Stomach (tissue), 9 donors: Measurements from ENCODE around the gene FOXO1. TPM values are rescaled to one million over a fixed set of nuclear protein-coding genes. Genes with fewer than 3 reads are reported as not detected.

Experiments used
- DNase-seq, 2 donors: peaks; one replicate each; pipeline versions ENCODE4 v3.0.0 to v3.0.0-alpha.2; 2013 to 2019
- H3K27ac ChIP-seq, 5 donors: fragments of 200-600 bp in 4 of 5; sonication (generic) in 4 of 5; one replicate each; pipeline ENCODE4 v1.5.1; 2013 to 2019; ENCODE audit warnings: mild to moderate bottlenecking in 1 of 5, moderate library complexity in 1 of 5
- H3K27me3 ChIP-seq, 3 donors: fragments of 200-600 bp; sonication (generic); one replicate each; pipeline ENCODE4 v1.5.1; 2017 to 2019; ENCODE audit warnings: mixed run types in 1 of 3
- H3K36me3 ChIP-seq, 4 donors: fragments of 200-600 bp; sonication (generic); 1 replicate in 3 of 4; 2 replicates in 1 of 4; pipeline ENCODE4 v1.5.1; 2016 to 2019
- H3K4me1 ChIP-seq, 4 donors: fragments of 200-600 bp; sonication (generic); one replicate each; pipeline ENCODE4 v1.5.1; 2016 to 2019
- H3K4me3 ChIP-seq, 4 donors: fragments of 200-600 bp; sonication (generic) in 3 of 4; one replicate each; pipeline ENCODE4 v1.5.1; 2016 to 2019; ENCODE audit warnings: mild to moderate bottlenecking in 1 of 4
- H3K9me3 ChIP-seq, 4 donors: fragments of 200-600 bp; sonication (generic); one replicate each; pipeline ENCODE4 v1.5.1; 2016 to 2019
- CTCF ChIP-seq, 7 experiments: fragments of 450-650 bp in 4 of 7; fragments of 200-600 bp in 3 of 7; sonication (generic) in 3 of 7; IDR thresholded peaks; one replicate each; pipeline ENCODE4 v1.5.1; 2016 to 2019; ENCODE audit warnings: antibody characterized with exemption in 7 of 7, control low read depth in 2 of 7, mild to moderate bottlenecking in 1 of 7
- EP300 ChIP-seq: sonication (generic); formaldehyde crosslinking; IDR thresholded peaks from one replicate; pipeline ENCODE4 v1.6.1; 2017; ENCODE audit warnings: antibody characterized with exemption
- POLR2A ChIP-seq, 4 donors: fragments of 450-650 bp; IDR thresholded peaks; one replicate each; pipeline ENCODE4 v1.6.1; 2016; ENCODE audit warnings: antibody characterized with exemption in 4 of 4, control low read depth in 2 of 4, mild to moderate bottlenecking in 1 of 4, moderate library complexity in 1 of 4
- POLR2AphosphoS5 ChIP-seq, 3 donors: sonication (generic); formaldehyde crosslinking; IDR thresholded peaks; one replicate each; pipeline ENCODE4 v1.6.1; 2016; ENCODE audit warnings: antibody characterized with exemption in 3 of 3
- WGBS, 5 donors: extraction: QIAGEN DNeasy Blood & Tissue Kit in 3 of 5; methylation state at CpG; one replicate each; pipeline versions ENCODE4 v1.1.5 to v1.1.7; 2013 to 2018; 5-methylcytosine and 5-hydroxymethylcytosine counted together
- intact Hi-C: fragments of 100-400 bp; cut with DNase I; formaldehyde crosslinking; loops from one replicate; pipeline ENCODE4 v1.15.1; 2023; ENCODE audit warnings: low total_unique reads
- polyA plus RNA-seq, 3 donors: library from polyadenylated mRNA; stranded (reverse); fragments of 200-250 nt; gene quantifications; one replicate each; pipeline ENCODE4 v1.2.3, GENCODE V29; 2013
- total RNA-seq, 5 donors: library from RNA; depleted of rRNA; stranded (reverse); fragments of >200 nt; gene quantifications; one replicate each; pipeline versions ENCODE4 v1.1.0 to v1.2.3, GENCODE V29; 2014 to 2016
- donor health status: healthy with polysubstance abuse.
- donor health status: Bipolar disorder and iron deficiency.
- donor health status: healthy.

The FOXO1 gene
- total and polyA plus RNA-seq, 8 donors, result 4.2 to 43.7 (median 19.6) TPM

GRCh38 chr13:40681341-40682146 lies 15.1 kb upstream of the FOXO1 start:
- Histone ChIP-seq H3K36me3 (no peaks in the 10 kb centered on the region), H3K4me1 (peaks cover 0 to 21% (median 6%) of the 10 kb centered on the region in 4 donors), H3K27me3 (no peaks in the 10 kb centered on the region), H3K9me3 (no peaks in the 10 kb centered on the region), H3K4me3 (no peak overlapping the region), H3K27ac (no peak overlapping the region)
- intact Hi-C loops, result loop anchor here (5.0 to 10.0 kb wide), 3 partner anchors 614 to 997 kb away; no protein-coding TSS in a partner anchor
- WGBS, 5 donors, result 29 to 43% (median 37%) methylated on average over 7 of the region's 7 CpGs
- peak in 1 of 2 donors; percentile 43 for DNase-seq
- TF ChIP-seq POLR2A (IDR thresholded peaks at IDR 0.05) (no peak), EP300 (no peak)

- H3K27ac ChIP-seq, result no peak overlapping the region
- WGBS, 5 donors, result 74 to 86% (median 81%) methylated on average over 7 of the region's 7 CpGs
- no peak for DNase-seq
- peaks cover 0 to 21% (median 6%) of the 10 kb centered on the region in 4 donors for H3K4me1 ChIP-seq
- intact Hi-C loops, result loop anchor here (5.0 to 10.0 kb wide), 3 partner anchors 613 to 996 kb away; no protein-coding TSS in a partner anchor
- no peaks in the 10 kb centered on the region for H3K9me3 ChIP-seq
- no peaks in the 10 kb centered on the region for H3K36me3 ChIP-seq
- TF ChIP-seq CTCF (IDR thresholded peaks at IDR 0.05), result no peak
- TF ChIP-seq POLR2A (IDR thresholded peaks at IDR 0.05), result no peak
- no peak for TF ChIP-seq EP300
- no peak for TF ChIP-seq POLR2AphosphoS5 (IDR thresholded peaks at IDR 0.05)
- H3K4me3 ChIP-seq, result no peak overlapping the region
- H3K27me3 ChIP-seq, result no peaks in the 10 kb centered on the region
These were observed 14.3 kb upstream of the FOXO1 start for GRCh38 chr13:40680659-40681323.

GRCh38 chr13:40679480-40679985 lies 13.1 kb upstream of the FOXO1 start:
- Histone ChIP-seq H3K4me1 (peaks cover 0 to 21% (median 6%) of the 10 kb centered on the region in 4 donors), H3K36me3 (no peaks in the 10 kb centered on the region), H3K27me3 (no peaks in the 10 kb centered on the region), H3K27ac (no peak overlapping the region), H3K4me3 (no peak overlapping the region), H3K9me3 (no peaks in the 10 kb centered on the region)
- WGBS, 5 donors, result 92 to 96% (median 96%) methylated on average over 6 of the region's 6 CpGs
- TF ChIP-seq POLR2AphosphoS5 (IDR thresholded peaks at IDR 0.05), result no peak
- no peak for TF ChIP-seq CTCF (IDR thresholded peaks at IDR 0.05)
- no peak for TF ChIP-seq EP300
- TF ChIP-seq POLR2A (IDR thresholded peaks at IDR 0.05), result no peak
- intact Hi-C loops, result no loop called here
- no peak for DNase-seq

- H3K27me3 ChIP-seq, result no peaks in the 10 kb centered on the region
These were observed 10.6 kb upstream of the FOXO1 start for GRCh38 chr13:40677064-40677463.

GRCh38 chr13:40676007-40676406 lies 9.6 kb upstream of the FOXO1 start:
- no peaks in the 10 kb centered on the region for H3K36me3 ChIP-seq
- TF ChIP-seq CTCF (IDR thresholded peaks at IDR 0.05) (no peak), EP300 (no peak), POLR2A (IDR thresholded peaks at IDR 0.05) (no peak), POLR2AphosphoS5 (IDR thresholded peaks at IDR 0.05) (no peak)
- peaks cover 0 to 17% (median under 1%) of the 10 kb centered on the region in 4 donors for H3K4me1 ChIP-seq
- no peaks in the 10 kb centered on the region for H3K9me3 ChIP-seq
- DNase-seq, result no peak
- intact Hi-C loops, result no loop called here
- H3K27ac ChIP-seq, result no peak overlapping the region
- no peak overlapping the region for H3K4me3 ChIP-seq
- H3K27me3 ChIP-seq, result no peaks in the 10 kb centered on the region
- WGBS, 5 donors, result 71 to 81% (median 78%) methylated on average over 2 of the region's 2 CpGs

More at GRCh38 chr13:40677064-40677463, 10.6 kb upstream of the FOXO1 start:
- no peak overlapping the region for H3K27ac ChIP-seq
- no peak for TF ChIP-seq EP300
- peaks cover 0 to 24% (median 6%) of the 10 kb centered on the region in 4 donors for H3K4me1 ChIP-seq
- H3K9me3 ChIP-seq, result no peaks in the 10 kb centered on the region
- no peak for DNase-seq
- H3K4me3 ChIP-seq, result no peak overlapping the region
- intact Hi-C loops, result no loop called here
- H3K36me3 ChIP-seq, result no peaks in the 10 kb centered on the region
- WGBS, 5 donors, result 39 to 49% (median 42%) methylated on average over 4 of the region's 4 CpGs
